IMR-90 (cell line): ENCODE data around the gene EFNA5. TPM values are rescaled to one million over a fixed set of nuclear protein-coding genes. Genes with fewer than 3 reads are reported as not detected.

Source experiments
- ATAC-seq: fragments of 200-7000 bp; cut with Tn5 transposase; 2 replicates; pipeline ENCODE4 v1.9.1; 2020; ENCODE audit warnings: low read depth, mild to moderate bottlenecking, moderate library complexity
- BruUV-seq: library from RNA; stranded (reverse); fragments of 400-500 nt; replicated peaks from 2 replicates; lab custom pipeline; 2021; lab: Mats Ljungman, UMichigan
- CTCF ChIA-PET: fragments of 300-600 bp; formaldehyde crosslinking; extraction: SDS; loops from one replicate; lab custom pipeline; 2021; ENCODE audit warnings: antibody characterized with exemption; lab: Yijun Ruan, JAX
- POLR2A ChIA-PET: fragments of 300-600 bp; sonication (Branson Sonifier 250); formaldehyde crosslinking; loops from one replicate; lab custom pipeline; 2022; ENCODE audit warnings: antibody characterized with exemption; ENCODE audit not compliant: unreplicated experiment; lab: Charles Lee
- DNase-seq: peaks from one replicate; pipeline ENCODE4 v3.0.0; 2013
- H2AFZ ChIP-seq: replicated peaks from 2 replicates; pipeline ENCODE3; 2013; ENCODE audit warnings: low read length, mild to moderate bottlenecking; ENCODE audit not compliant: poor library complexity
- H2AK5ac ChIP-seq: 2 replicates; pipeline ENCODE4 v1.6.1; 2013; ENCODE audit warnings: low read depth, low read length, inconsistent platforms
- H2AK9ac ChIP-seq: replicated peaks from 2 replicates; pipeline ENCODE3; 2013; ENCODE audit warnings: mild to moderate bottlenecking, low read depth, low read length, moderate library complexity; ENCODE audit not compliant: poor library complexity
- H2BK120ac ChIP-seq: 2 replicates; pipeline ENCODE4 v1.6.1; 2013; ENCODE audit warnings: low read depth, low read length, inconsistent platforms
- H2BK15ac ChIP-seq: 3 replicates; pipeline ENCODE4 v1.6.1; 2013; ENCODE audit warnings: low read depth, low read length, inconsistent platforms
- H2BK20ac ChIP-seq: 2 replicates; pipeline ENCODE4 v1.6.1; 2013; ENCODE audit warnings: low read depth, mild to moderate bottlenecking, inconsistent platforms, low read length, moderate library complexity
- H2BK5ac ChIP-seq: 2 replicates; pipeline ENCODE4 v1.6.1; 2013; ENCODE audit warnings: mild to moderate bottlenecking, low read depth, low read length, inconsistent platforms; ENCODE audit not compliant: poor library complexity, severe bottlenecking
- H3K14ac ChIP-seq: replicated peaks from 2 replicates; pipeline ENCODE4 v1.6.1; 2013; ENCODE audit warnings: low read depth, low read length, inconsistent platforms
- H3K18ac ChIP-seq: 2 replicates; pipeline ENCODE4 v1.6.1; 2013; ENCODE audit warnings: low read depth, low read length, control low read depth
- H3K23ac ChIP-seq: 2 replicates; pipeline ENCODE4 v1.6.1; 2013; ENCODE audit warnings: low read depth, low read length, inconsistent platforms
- H3K27ac ChIP-seq: 2 replicates; pipeline ENCODE4 v1.5.1; 2013; ENCODE audit warnings: mild to moderate bottlenecking, control low read depth, low read length; ENCODE audit not compliant: insufficient read depth
- H3K27me3 ChIP-seq: 2 replicates; pipeline ENCODE4 v1.6.1; 2013; ENCODE audit warnings: low read length; ENCODE audit not compliant: control insufficient read depth, insufficient read depth
- H3K36me3 ChIP-seq: 2 replicates; pipeline ENCODE4 v1.6.1; 2013; ENCODE audit warnings: low read length, mixed read lengths; ENCODE audit not compliant: control insufficient read depth, insufficient read depth
- H3K4ac ChIP-seq: 2 replicates; pipeline ENCODE4 v1.6.1; 2013; ENCODE audit warnings: low read depth, low read length, inconsistent platforms
- H3K4me1 ChIP-seq: 2 replicates; pipeline ENCODE4 v1.6.1; 2013; ENCODE audit warnings: low read length, mixed read lengths; ENCODE audit not compliant: control insufficient read depth, insufficient read depth
- H3K4me2 ChIP-seq: 2 replicates; pipeline ENCODE4 v1.6.1; 2013; ENCODE audit warnings: low read depth, mild to moderate bottlenecking, control low read depth, low read length, moderate library complexity
- H3K4me3 ChIP-seq: 2 replicates; pipeline ENCODE4 v1.5.1; 2013; ENCODE audit warnings: low read depth, mild to moderate bottlenecking, control low read depth, low read length, moderate library complexity; ENCODE audit not compliant: insufficient read depth
- H3K56ac ChIP-seq: 2 replicates; pipeline ENCODE4 v1.6.1; 2013; ENCODE audit warnings: low read length, inconsistent platforms; ENCODE audit not compliant: insufficient read depth; ENCODE audit errors: extremely low read depth
- H3K79me1 ChIP-seq, 2 experiments: 2 replicates each; pipeline ENCODE4 v1.6.1; 2013; ENCODE audit warnings: low read length in 2 of 2, inconsistent platforms in 1 of 2, low read depth in 1 of 2
- H3K9ac ChIP-seq: 2 replicates; pipeline ENCODE4 v1.6.1; 2013; ENCODE audit warnings: low read depth, low read length, control low read depth
- H3K9me1 ChIP-seq: 2 replicates; pipeline ENCODE4 v1.6.1; 2013; ENCODE audit warnings: low read length, inconsistent platforms; ENCODE audit not compliant: insufficient read depth
- H3K9me3 ChIP-seq: 2 replicates; pipeline ENCODE4 v1.6.1; 2013; ENCODE audit warnings: low read length; ENCODE audit not compliant: control insufficient read depth, insufficient read depth
- H4K20me1 ChIP-seq: 2 replicates; pipeline ENCODE4 v1.6.1; 2013; ENCODE audit warnings: low read length, inconsistent platforms; ENCODE audit not compliant: insufficient read depth
- H4K5ac ChIP-seq: 2 replicates; pipeline ENCODE4 v1.6.1; 2013; ENCODE audit warnings: mild to moderate bottlenecking, low read depth, low read length, control low read depth
- H4K8ac ChIP-seq, 2 experiments: 2 replicates each; pipeline ENCODE4 v1.6.1; 2013; ENCODE audit warnings: low read depth in 2 of 2, low read length in 2 of 2, control low read depth in 1 of 2, inconsistent platforms in 1 of 2
- H4K91ac ChIP-seq: 2 replicates; pipeline ENCODE4 v1.6.1; 2013; ENCODE audit warnings: low read depth, low read length, inconsistent platforms; ENCODE audit not compliant: insufficient read depth
- BHLHE40 ChIP-seq: fragments of 150-350 bp; IDR thresholded peaks from 2 replicates; pipeline ENCODE4 v1.6.1; 2016; ENCODE audit warnings: mild to moderate bottlenecking, low read depth, low read length
- FOS ChIP-seq: fragments of 150-350 bp; IDR thresholded peaks from 2 replicates; pipeline ENCODE4 v1.6.1; 2016; ENCODE audit warnings: low read depth, low read length
- MAZ ChIP-seq: IDR thresholded peaks from 2 replicates; pipeline ENCODE4 v1.6.1; 2012; ENCODE audit warnings: low read depth, mild to moderate bottlenecking, low read length, improper control_type of control experiment, moderate library complexity, borderline replicate concordance
- MXI1 ChIP-seq: IDR thresholded peaks from 2 replicates; pipeline ENCODE4 v1.6.1; 2012; ENCODE audit warnings: low read depth, mild to moderate bottlenecking, low read length, moderate library complexity, borderline replicate concordance
- NFE2L2 ChIP-seq: fragments of 150-350 bp; IDR thresholded peaks from 2 replicates; pipeline ENCODE4 v1.6.1; 2016; ENCODE audit warnings: low read depth, mild to moderate bottlenecking, low read length
- RCOR1 ChIP-seq: IDR thresholded peaks from 2 replicates; pipeline ENCODE4 v1.6.1; 2012; ENCODE audit warnings: mild to moderate bottlenecking, low read length, improper control_type of control experiment; ENCODE audit not compliant: insufficient replicate concordance
- RFX5 ChIP-seq: IDR thresholded peaks from 2 replicates; pipeline ENCODE4 v1.8.0; 2012; ENCODE audit warnings: low read depth, mild to moderate bottlenecking, low read length, moderate library complexity
- WGBS, 2 experiments: methylation state at CpG; one replicate each; pipeline versions ENCODE4 v1.1.5 to v1.1.7; 2013; ENCODE audit warnings: missing lambda C conversion rate in 2 of 2; ENCODE audit not compliant: insufficient read length in 1 of 2; ENCODE audit errors: extremely low coverage in 2 of 2; 5-methylcytosine and 5-hydroxymethylcytosine counted together
- dilution Hi-C: fragments of 300-500 bp; cut with HindIII; formaldehyde crosslinking; loops from one replicate; pipeline ENCODE4 v1.14.3; 2018; ENCODE audit warnings: low sequenced_read_pairs; ENCODE audit not compliant: unreplicated experiment
- in situ Hi-C: fragments of 300-500 bp; cut with MboI; formaldehyde crosslinking; loops from 3 replicates; pipeline ENCODE4 v1.14.3; 2019; ENCODE audit warnings: low sequenced_read_pairs, inconsistent platforms, mixed read lengths
- intact Hi-C: fragments of 100-400 bp; cut with micrococcal nuclease; formaldehyde crosslinking; loops from 2 replicates; pipeline ENCODE4 v1.10.0; 2022
- polyA plus RNA-seq, 3 experiments: library from polyadenylated mRNA; depleted of rRNA; stranded (reverse); fragments of >200 nt; gene quantifications; 2 replicates each; pipeline ENCODE4 v1.2.3, GENCODE V29; 2012; ENCODE audit warnings: low replicate concordance in 1 of 3
- total RNA-seq: library from RNA; depleted of rRNA; stranded (reverse); fragments of >200 nt; gene quantifications from 2 replicates; pipeline ENCODE4 v1.2.3, GENCODE V29; 2012
- TF ChIP-seq, protein P1 (sequence below): fragments of 150-350 bp; IDR thresholded peaks from 2 replicates; pipeline ENCODE4 v1.6.1; 2016; ENCODE audit warnings: low read depth, mild to moderate bottlenecking, low read length, moderate library complexity, borderline replicate concordance

EFNA5 gene
- total and polyA plus RNA-seq, 2 of the 4 experiments (the other 2 are of a cell fraction): 1.5 to 1.6 TPM

DNA sequence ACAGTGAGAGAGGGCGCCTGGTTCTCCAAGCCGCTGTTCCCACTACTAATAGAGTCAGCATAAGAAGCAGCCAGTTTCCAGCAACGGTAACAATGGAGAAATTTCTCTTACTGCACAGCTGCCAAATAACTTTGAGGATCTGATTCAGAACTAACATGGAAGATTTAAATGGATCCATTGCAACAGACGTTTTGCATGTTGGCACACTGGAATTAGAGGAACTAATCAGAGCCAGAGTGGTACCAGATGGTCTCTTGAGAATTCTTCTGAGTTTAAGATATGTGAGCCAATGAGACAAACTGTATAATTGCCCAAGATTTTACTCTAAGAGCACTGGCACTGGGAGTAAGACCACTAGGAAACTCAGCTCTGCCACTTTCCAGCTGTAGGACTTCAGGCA, 186.5 kb downstream of the EFNA5 start:
- no peak overlapping the region for H2AK9ac ChIP-seq
- no peak overlapping the region for H3K4ac ChIP-seq
- H3K9me3 ChIP-seq: no peaks in the 10 kb centered on the region
- H4K5ac ChIP-seq: no peak overlapping the region
- H3K36me3 ChIP-seq: no peaks in the 10 kb centered on the region
- intact Hi-C loops: no loop called here
- WGBS, 2 experiments: 80% methylated on average over 1 of the region's 4 CpGs; no CpG with 5 or more reads in 1 of the 2 experiments
- POLR2A ChIA-PET: no interaction called here
- in situ Hi-C loops: no loop called here
- DNase-seq (no peak), ATAC-seq (no peak)
- no peak overlapping the region for H3K27ac ChIP-seq
- CTCF ChIA-PET: interaction anchor here (0.6 kb wide), 1 partner anchor 58 kb away, joined by 3 read pairs; no protein-coding TSS in a partner anchor
- no peak overlapping the region for H3K14ac ChIP-seq
- dilution Hi-C loops: no loop called here
- BruUV-seq: no TSS peak
- H2AFZ ChIP-seq: no peak overlapping the region
- H3K4me2 ChIP-seq: no peak overlapping the region
- no peak overlapping the region for H2AK5ac ChIP-seq
- H3K9me1 ChIP-seq: no peaks in the 10 kb centered on the region
- no peak overlapping the region for H2BK120ac ChIP-seq
- H3K18ac ChIP-seq: no peak overlapping the region
- no peak overlapping the region for H3K4me3 ChIP-seq
- no peak overlapping the region for H2BK20ac ChIP-seq
- no peak for TF ChIP-seq RFX5
- no peak for TF ChIP-seq FOS
- TF ChIP-seq, protein P1, sequence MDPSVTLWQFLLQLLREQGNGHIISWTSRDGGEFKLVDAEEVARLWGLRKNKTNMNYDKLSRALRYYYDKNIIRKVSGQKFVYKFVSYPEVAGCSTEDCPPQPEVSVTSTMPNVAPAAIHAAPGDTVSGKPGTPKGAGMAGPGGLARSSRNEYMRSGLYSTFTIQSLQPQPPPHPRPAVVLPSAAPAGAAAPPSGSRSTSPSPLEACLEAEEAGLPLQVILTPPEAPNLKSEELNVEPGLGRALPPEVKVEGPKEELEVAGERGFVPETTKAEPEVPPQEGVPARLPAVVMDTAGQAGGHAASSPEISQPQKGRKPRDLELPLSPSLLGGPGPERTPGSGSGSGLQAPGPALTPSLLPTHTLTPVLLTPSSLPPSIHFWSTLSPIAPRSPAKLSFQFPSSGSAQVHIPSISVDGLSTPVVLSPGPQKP: no peak
- TF ChIP-seq MAZ: no peak
- TF ChIP-seq NFE2L2: no peak
- TF ChIP-seq MXI1: no peak
- TF ChIP-seq BHLHE40: no peak
- no peak for TF ChIP-seq RCOR1
- no peaks in the 10 kb centered on the region for H4K20me1 ChIP-seq
- H3K79me1 ChIP-seq: no peaks in the 10 kb centered on the region
- no peak overlapping the region for H2BK5ac ChIP-seq
- H2BK15ac ChIP-seq: no peak overlapping the region
- peaks cover 3% of the 10 kb centered on the region for H3K4me1 ChIP-seq
- no peaks in the 10 kb centered on the region for H3K27me3 ChIP-seq
- no peak overlapping the region for H4K8ac ChIP-seq
- no peak overlapping the region for H4K91ac ChIP-seq
- no peak overlapping the region for H3K23ac ChIP-seq
- H3K9ac ChIP-seq: no peak overlapping the region
- H3K56ac ChIP-seq: no peak overlapping the region
